NCI-H2081 (cell line): ENCODE results near the gene PM20D1.
"Not testable (repeated sequence)": the region's sequence is repeated elsewhere in the genome, so short reads cannot be mapped to it uniquely, and the experiment has no call there.

Source experiments
- DNase-seq, 2 experiments: peaks; one replicate each; lab custom pipeline; 2025; lab: John Stamatoyannopoulos, UW

PM20D1 gene

GRCh38 chr1:205840146-205840923, 9.6 kb downstream of the PM20D1 start:
- DNase-seq = no peak

DNA sequence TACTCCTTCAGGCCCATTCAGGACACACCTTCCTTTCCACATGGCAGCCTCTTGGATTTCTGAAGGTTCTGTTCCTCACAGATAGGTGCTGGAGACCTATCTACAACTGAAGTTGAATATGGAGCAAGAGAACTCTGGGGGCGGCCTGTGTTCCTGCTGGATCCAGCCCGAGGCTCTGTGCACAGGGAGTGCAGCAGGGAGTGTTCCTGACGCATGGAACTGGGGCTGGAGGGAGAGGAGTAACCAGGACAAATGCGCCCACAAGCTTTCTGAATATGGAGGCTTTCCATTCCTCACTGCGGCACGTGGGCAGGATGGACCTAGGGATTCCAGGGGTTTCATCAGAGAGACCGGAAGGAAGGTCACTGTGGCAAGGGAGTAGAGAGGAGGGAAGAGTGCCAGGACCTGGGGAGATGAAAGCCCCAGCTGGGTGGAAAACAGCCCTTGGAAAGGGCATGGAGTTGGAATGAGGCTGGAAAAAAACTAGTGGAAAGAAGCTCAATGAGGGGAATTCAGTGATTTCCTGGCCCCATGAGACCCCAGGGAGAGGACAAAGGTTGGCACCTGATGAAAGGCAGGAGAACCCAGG, 12.5 kb downstream of the PM20D1 start:
- DNase-seq = no peak

DNA sequence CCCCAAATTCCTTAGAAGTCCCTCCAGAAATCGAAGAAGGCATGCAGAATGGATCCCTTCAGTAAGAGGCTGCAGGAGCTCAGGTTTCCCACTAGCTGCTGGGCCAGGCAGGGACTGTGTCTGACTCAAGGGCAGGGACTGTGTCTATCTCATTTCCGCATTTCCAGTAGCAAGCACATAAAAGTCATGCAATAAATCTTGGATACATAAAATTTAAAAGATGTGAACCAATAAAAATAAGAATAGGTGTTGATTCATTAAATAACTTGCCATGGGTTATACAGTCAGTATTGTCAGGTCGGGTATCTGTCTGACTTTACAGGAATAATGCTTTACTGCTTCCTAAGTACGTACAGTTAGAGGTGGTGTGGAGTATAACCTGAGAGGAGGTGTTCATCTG, 15.2 kb downstream of the PM20D1 start:
- DNase-seq = no peak

- no peak for DNase-seq
Measured at GRCh38 chr1:205832326-205832751, 17.6 kb downstream of the PM20D1 start.

DNA sequence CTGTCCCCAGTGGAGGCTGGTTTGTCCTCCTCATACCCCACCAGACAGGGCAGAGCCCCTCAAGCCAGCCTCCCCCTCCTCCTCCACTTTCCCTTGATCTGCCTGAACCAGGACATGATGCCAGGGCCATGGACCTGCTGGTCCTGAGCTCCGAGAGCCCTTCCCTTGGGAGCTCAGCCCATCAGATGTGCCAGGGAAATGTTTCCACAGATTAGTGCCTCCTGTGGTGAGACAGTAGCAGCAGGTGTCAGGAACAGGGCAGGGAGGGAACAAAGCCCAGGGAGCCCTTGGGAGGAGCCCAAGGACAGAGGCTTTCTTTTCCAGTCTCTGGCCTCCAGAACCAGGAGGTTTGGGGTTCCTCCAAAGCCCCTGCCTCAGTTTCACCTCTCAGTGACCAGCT, 22.3 kb downstream of the PM20D1 start:
- DNase-seq = peak in 1 of 2 experiments; percentile 51

- no peak for DNase-seq
Measured at GRCh38 chr1:205826995-205827394, 22.9 kb downstream of the PM20D1 start.

DNA sequence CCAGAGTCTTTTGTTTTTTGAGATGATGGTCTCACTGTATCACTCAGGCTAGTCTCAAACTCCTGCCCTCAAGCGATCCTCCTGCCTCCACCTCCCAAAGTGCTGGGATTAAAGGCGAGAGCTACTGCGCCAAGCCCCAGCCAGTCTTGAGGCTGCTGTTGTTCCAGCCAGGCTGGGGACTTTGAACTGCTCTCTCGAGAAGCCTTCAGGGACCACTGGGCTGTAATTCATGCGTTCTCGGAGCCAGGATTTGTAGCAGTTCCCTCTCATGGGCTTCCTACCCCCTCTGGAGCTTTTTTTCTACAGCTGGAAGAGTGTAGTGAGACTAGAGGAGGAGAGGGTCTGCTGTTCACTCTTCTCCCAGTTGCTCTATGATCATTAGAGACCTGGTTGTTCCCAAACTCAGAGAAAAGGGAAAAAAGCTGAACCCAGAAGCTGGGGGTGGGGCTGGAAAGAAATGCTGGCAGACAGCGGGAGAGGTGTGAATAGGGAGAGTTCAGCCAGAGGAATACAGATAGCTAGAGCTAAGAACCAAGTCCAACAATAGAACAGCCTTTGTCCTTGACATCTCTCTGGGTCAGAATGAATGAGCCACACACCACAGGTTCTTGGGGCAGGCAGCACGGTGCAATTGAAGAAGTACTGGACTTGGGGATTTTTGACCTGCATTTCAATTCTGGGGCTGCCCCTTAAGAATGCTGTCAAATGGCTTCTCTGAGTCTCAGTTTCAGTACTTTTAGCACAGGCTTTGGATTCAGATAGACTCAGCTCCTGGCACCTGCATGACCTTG, 23.7 kb downstream of the PM20D1 start:
- no peak for DNase-seq

GRCh38 chr1:205824180-205824579, 25.8 kb downstream of the PM20D1 start:
- DNase-seq = no peak

- DNase-seq = not testable (repeated sequence)
Measured at GRCh38 chr1:205823260-205823659, 26.7 kb downstream of the PM20D1 start.

DNA sequence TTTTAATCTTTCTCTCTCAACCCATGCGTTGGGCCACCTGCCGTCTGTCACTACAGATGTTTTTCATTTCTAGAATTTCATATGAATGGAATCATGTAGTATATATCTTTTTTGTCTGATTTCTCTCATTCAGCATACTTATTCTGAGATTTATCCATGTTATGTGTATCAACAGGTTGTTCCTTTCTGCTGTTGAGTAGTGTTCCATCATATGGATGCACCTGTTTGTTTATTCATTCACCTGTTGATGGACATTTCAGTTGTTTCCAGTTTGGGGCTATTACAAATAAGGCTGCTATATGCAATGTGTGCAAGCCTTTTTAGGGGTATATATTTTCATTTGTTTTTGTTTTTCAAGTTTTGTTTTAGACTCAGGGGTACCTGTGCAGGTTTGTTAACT, 27.5 kb downstream of the PM20D1 start:
- DNase-seq = no peak

DNA sequence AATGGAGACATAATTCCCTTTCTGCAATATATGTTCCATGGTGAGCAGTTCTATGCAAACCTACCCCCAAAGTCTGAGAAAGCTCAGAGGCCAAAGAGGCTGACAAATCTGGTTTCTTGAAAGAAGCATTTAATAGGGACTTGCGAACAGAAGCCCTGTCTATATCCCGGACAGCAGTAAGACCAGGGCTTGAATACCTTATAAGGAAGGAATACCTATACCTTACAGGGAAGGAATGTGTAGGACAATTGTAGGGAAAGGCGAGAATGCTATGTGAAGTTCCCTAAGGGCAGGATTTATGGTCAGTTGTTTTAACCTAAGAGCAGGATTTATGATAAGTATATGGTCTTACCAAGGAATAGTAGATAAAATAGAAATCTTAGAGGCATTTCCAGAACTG, 31.9 kb downstream of the PM20D1 start:
- no peak for DNase-seq

DNA sequence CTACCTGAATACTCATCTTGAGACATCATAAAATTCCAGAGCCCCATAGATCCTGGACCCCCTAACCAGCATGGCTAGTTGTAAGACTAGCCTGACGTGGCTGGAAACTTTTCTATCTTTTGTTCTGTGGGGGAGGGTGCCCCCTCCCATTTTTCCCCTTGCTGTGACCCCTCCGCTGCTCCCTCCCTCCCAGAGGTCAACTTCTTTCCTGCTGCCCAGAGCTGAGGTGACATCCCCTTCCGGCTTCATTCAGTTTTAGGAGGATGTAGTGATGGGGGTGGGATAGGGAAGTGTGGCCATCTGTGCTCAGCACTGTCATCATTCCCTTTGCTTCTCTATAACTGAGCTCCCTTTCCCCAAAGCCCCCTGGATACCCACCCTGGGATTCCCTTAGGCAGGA, 32.6 kb downstream of the PM20D1 start:
- no peak for DNase-seq

DNA sequence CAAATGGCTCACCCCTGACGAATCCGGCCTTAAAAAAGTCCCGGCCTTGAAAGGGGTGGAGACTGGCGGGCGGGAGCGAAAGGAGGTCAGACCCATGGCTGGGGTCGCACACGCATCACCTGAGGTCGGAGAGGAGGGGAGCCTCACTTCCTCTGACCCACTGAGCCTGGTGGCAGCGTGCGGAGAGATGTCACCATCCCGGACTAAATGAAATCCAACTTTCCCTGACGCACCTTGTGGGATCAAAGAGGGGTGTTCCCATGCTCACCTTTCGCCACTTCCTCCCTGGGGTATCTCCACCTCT, 36.2 kb downstream of the PM20D1 start:
- DNase-seq = peak in 1 of 2 experiments; percentile 37

DNA sequence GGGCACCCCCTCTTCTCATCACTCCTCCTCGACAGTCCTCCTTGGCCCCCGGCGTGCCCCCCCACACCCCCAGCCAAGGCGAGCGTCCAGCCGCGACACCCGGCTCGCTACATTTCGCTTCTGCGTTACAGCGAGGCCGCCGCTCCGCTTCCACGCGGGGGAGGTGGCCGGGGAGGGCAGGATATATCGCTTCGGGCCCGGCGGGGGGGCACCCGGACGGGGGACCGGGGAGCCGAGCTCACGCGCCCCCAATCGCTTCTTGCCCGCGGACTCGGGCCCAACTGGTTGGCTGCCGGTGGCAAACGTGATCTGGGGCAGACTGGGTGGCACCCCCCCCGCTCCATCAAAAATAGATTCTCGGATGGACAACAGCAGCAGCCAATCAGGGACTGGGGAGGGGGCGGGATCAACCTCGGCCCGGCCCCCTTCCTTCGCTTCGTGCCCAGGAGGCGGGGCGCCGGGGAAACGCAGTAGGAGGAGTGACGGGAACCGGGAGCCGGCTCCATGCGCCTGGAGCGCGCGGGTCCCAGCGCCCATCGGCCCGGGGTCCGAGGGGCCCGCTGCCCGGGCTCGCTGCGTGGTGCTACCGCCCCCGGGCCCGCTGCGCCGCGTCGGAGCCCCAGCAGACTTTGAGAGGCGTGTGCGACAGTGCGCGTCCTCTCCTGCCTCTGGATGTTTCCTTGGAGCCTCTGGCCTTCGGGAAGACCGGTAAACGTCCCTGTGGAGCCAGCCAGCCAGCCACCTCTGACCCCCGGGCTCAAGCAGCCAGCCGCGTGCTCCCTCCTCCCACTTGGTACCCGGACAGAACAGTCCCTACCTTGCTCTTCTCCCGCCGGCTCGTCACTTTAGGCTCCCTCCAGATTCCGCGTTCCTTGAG, 36.8 kb downstream of the PM20D1 start, which contains the start of gene SLC41A1:
TSS of gene SLC41A1 (minus strand) at position 321 of the 877 bp plus-strand sequence. CDS start 2,757 bp downstream, outside the sequence.
- peak; percentile 93 to 95 for DNase-seq

- no peak for DNase-seq
Measured at GRCh38 chr1:205812271-205812877, 37.6 kb downstream of the PM20D1 start.

DNA sequence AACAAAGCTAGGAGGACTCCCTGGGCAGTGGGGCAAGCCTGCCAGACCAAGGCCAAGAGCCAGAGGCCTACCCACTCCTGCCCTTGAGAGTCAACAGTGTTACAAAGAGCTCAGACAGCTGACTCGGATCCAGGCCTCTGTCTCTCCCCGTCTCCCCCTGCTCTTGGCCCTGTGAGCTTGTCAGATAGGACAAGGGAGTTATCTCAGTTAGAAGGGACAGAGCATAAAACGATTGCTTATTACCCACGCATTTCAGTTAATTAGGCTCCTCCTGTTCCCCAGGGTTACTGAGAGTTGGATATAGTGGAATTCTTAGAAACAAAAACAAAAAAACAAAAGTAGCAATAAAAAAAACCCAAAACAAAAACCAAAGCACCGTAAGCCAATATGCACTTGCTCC, 38.3 kb downstream of the PM20D1 start:
- no peak for DNase-seq

- no peak for DNase-seq
Measured at GRCh38 chr1:205810448-205811157, 39.3 kb downstream of the PM20D1 start.

DNA sequence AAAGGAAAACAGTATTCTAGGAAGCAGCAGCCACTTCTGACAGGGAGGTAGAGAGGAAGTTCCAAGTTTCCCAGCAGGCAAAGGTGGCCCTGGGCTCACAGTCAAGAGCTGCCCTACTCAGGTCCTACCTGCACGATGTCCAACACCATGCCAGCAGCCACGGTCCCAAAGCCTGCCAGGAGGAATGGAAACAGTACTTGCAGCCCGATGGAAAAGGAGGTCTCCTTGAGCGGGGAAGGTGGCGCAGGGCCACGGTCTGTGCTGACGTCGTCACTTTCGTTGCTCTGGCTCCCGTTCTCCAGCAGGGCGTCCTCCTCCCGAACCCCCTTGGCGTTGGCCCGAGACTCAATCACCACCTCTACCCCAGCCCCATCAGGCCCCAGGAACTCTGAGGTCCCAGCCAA, 40.0 kb downstream of the PM20D1 start:
- DNase-seq = no peak

- DNase-seq = no peak
Measured at GRCh38 chr1:205809469-205809868, 40.5 kb downstream of the PM20D1 start.

GRCh38 chr1:205805082-205805711, 44.7 kb downstream of the PM20D1 start:
- no peak for DNase-seq
